ENCODE results near the gene BPNT1. TPM values are rescaled to one million over a fixed set of nuclear protein-coding genes. Genes with fewer than 3 reads are reported as not detected.
A peak's percentile ranks its signal among the peaks of the same experiment; 100 is the strongest.

The BPNT1 gene
- total and polyA plus RNA-seq, 12 donors: 5.4 to 21.0 (median 17.8) TPM

DNA sequence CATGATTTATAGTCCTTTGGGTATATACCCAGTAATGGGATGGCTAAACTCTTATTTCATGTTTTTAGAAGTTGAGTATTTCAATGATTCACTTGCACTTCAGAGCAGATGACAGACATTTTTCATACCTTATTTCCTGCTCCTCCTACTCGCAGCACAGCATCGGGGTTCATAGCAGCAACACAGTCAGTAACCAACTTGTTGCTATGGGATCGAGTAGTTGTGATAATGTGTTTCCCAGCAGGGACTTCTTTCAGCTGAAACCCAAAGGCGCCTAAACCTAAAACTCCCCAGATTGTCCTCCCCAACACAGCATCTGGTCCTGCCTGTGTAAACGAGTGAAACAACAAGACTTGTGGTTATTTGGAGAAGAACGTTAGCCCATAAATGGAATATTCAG, 27.0 kb downstream of the BPNT1 start:
- H3K4me3 ChIP-seq: no peak overlapping the region
- intact Hi-C loops (cut with DNase I): no loop called here
- 97% methylated on average over 6 of the region's 6 CpGs for WGBS, 2 donors
- TF ChIP-seq, protein P1, sequence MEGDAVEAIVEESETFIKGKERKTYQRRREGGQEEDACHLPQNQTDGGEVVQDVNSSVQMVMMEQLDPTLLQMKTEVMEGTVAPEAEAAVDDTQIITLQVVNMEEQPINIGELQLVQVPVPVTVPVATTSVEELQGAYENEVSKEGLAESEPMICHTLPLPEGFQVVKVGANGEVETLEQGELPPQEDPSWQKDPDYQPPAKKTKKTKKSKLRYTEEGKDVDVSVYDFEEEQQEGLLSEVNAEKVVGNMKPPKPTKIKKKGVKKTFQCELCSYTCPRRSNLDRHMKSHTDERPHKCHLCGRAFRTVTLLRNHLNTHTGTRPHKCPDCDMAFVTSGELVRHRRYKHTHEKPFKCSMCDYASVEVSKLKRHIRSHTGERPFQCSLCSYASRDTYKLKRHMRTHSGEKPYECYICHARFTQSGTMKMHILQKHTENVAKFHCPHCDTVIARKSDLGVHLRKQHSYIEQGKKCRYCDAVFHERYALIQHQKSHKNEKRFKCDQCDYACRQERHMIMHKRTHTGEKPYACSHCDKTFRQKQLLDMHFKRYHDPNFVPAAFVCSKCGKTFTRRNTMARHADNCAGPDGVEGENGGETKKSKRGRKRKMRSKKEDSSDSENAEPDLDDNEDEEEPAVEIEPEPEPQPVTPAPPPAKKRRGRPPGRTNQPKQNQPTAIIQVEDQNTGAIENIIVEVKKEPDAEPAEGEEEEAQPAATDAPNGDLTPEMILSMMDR (IDR thresholded peaks at IDR 0.05): no peak
- no peaks in the 10 kb centered on the region for H3K9me3 ChIP-seq
- H3K4me1 ChIP-seq: no peaks in the 10 kb centered on the region
- H3K27ac ChIP-seq: no peak overlapping the region
- ATAC-seq: no peak
- DNase-seq: no peak
- H3K36me3 ChIP-seq: peaks cover 0 to 97% (median 32%) of the 10 kb centered on the region in 9 donors
- H3K27me3 ChIP-seq: no peaks in the 10 kb centered on the region

DNA sequence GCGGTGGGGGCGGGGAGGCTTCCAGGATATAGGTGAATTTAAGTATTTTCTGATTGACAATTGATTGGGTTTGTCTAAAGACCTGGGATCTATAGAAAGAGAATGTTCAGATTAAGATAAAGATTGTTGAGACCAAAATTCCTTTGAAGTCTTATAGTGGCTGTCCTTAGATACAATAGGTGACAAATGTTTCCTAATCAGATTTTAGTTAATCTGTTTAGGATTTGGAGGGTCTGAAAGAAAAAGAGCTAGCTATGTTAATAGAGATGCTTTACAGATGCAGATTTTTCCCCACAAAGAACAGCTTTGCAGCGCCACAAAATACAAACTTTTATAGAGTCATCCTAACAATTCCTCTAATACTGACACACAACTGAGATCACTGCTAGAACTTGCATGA, 28.7 kb downstream of the BPNT1 start:
- WGBS, 2 donors: 93 to 98% methylated on average over 3 of the region's 3 CpGs
- peaks cover 0 to 94% (median 19%) of the 10 kb centered on the region in 9 donors for H3K36me3 ChIP-seq
- intact Hi-C loops (cut with DNase I): loop anchor here in 1 of 10 donors (1.0 kb wide), 1 partner anchor 28 kb away; no protein-coding TSS in a partner anchor
- H3K27me3 ChIP-seq: no peaks in the 10 kb centered on the region
- H3K27ac ChIP-seq: no peak overlapping the region
- H3K9me3 ChIP-seq: no peaks in the 10 kb centered on the region
- no peak overlapping the region for H3K4me3 ChIP-seq
- TF ChIP-seq, protein P1 (IDR thresholded peaks at IDR 0.05): no peak
- no peaks in the 10 kb centered on the region for H3K4me1 ChIP-seq
- no peak for ATAC-seq
- DNase-seq: no peak

DNA sequence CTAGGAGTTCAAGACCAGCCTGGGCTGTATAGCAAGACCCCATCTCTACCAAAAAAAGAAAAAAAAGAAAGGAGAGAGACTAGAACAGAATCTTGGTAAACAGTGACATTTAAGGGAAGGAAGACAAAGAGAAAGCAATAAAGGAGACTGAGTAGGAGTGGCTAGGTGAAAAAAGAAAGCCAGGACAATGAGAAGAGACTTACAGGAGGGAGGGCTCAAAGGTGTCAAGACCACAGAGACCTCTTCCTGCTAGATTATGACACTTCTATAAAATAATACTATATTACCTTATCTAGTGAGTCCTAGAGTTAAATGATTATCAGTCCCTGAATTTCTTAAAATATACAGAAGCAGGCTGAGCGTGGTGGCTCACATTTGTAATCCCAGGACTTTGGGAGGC, 33.2 kb downstream of the BPNT1 start:
- ATAC-seq (no peak), DNase-seq (no peak)
- no peak overlapping the region for H3K27ac ChIP-seq
- no peak overlapping the region for H3K4me3 ChIP-seq
- 90 to 96% methylated on average over 1 of the region's 1 CpG for WGBS, 2 donors
- no peaks in the 10 kb centered on the region for H3K9me3 ChIP-seq
- intact Hi-C loops (cut with DNase I): no loop called here
- peaks cover 0 to 57% (median 8%) of the 10 kb centered on the region in 9 donors for H3K36me3 ChIP-seq
- H3K4me1 ChIP-seq: no peaks in the 10 kb centered on the region
- no peaks in the 10 kb centered on the region for H3K27me3 ChIP-seq
- TF ChIP-seq, protein P1 (IDR thresholded peaks at IDR 0.05): no peak

DNA sequence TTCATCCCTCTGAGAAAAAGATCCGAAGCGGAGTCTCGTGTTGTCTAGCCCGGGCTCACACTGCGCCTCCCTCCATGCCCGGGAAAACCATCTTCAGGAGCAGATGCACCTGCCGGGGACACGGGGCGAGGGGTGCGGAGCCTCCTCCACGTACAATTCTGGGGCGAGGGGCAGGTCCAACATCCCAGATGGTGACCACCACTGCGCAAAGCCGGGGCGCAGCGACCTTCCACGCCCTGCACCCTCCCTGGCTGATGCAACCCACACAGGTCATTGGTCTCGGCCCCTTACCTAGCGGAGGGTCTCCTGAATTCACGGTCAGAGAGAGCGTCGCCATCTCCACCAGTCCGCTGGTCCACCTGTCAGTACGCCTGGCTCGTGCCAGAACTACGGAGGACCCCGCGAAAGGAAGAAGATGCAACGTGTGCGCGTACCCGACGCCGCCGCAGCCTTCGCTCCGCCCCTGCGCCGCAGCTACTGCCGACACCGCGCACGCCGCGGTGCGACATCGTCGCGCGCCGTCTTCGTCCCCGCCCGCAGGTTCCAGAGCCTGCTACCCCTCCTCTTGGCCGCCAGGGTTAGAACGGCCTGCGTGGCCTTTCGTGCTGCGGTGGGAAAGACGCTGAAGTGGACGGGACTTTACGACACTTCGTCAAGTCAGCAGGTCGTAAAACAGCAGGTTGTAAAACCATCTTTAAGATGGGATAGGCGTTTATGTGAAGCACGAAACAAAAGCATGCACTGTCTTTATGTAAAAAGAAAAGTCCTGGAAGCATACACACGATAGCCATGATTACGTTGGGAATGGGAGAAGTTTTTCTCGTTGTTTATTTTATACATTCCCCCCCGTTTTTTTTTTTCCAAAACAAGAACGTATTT, 43.3 kb downstream of the BPNT1 start, which contains the start of gene EPRS1:
Gene EPRS1 (minus strand): TSS at position 454 of the 879 bp plus-strand sequence. CDS start 117 bp downstream, at position 337.
- Histone ChIP-seq H3K27me3 (no peaks in the 10 kb centered on the region), H3K4me1 (peaks cover 0 to 33% (median 16%) of the 10 kb centered on the region in 9 donors)
- ATAC-seq: peak; percentile 99 to 100 (median 99)

More for the DNA sequence above, 43.3 kb downstream of the BPNT1 start, which contains the start of gene EPRS1:
- peak; percentile 93 to 95 for DNase-seq
- Histone ChIP-seq H3K36me3 (peaks cover 0 to 14% (median 0%) of the 10 kb centered on the region in 9 donors), H3K9me3 (no peaks in the 10 kb centered on the region), H3K27ac (peak within 1 kb of the TSS; percentile 47 to 89 (median 82)), H3K4me3 (peak within 1 kb of the TSS; percentile 63 to 98 (median 78))
- intact Hi-C loops (cut with DNase I): loop anchor here in 2 of 10 donors (5.0 kb wide), 1 partner anchor 41 kb away; the partner anchor contains the start of gene BPNT1 (in 2 of the 2)
- TF ChIP-seq, protein P1 (IDR thresholded peaks at IDR 0.05): peak; percentile 59 to 88 (median 80)
- whole genome bisulfite sequencing, 2 donors: 0% methylated on average over 71 of the region's 71 CpGs
